Ishikawa (cell line): ENCODE measurements around the gene RASGRP1.

ENCODE experiments used
- CEBPB ChIP-seq: IDR thresholded peaks from 2 replicates; pipeline ENCODE4 v1.6.1; 2012
- CREB1 ChIP-seq: IDR thresholded peaks from 2 replicates; pipeline ENCODE4 v1.6.1; 2012; ENCODE audit warnings: low read depth
- EGR1 ChIP-seq: IDR thresholded peaks from 2 replicates; pipeline ENCODE4 v1.6.1; 2012
- EP300 ChIP-seq: IDR thresholded peaks from 2 replicates; pipeline ENCODE4 v1.6.1; 2012; ENCODE audit warnings: borderline replicate concordance
- FOXM1 ChIP-seq: IDR thresholded peaks from 2 replicates; pipeline ENCODE4 v1.6.1; 2012; ENCODE audit warnings: low read depth, borderline replicate concordance
- NFIC ChIP-seq: IDR thresholded peaks from 2 replicates; pipeline ENCODE4 v1.6.1; 2012
- RAD21 ChIP-seq: IDR thresholded peaks from 2 replicates; pipeline ENCODE4 v1.6.1; 2012; ENCODE audit warnings: low read depth
- REST ChIP-seq: IDR thresholded peaks from 2 replicates; pipeline ENCODE4 v1.6.1; 2012; ENCODE audit warnings: low read depth, mild to moderate bottlenecking
- TAF1 ChIP-seq: IDR thresholded peaks from 2 replicates; pipeline ENCODE4 v1.6.1; 2012; ENCODE audit warnings: low read depth, mild to moderate bottlenecking
- TCF12 ChIP-seq: IDR thresholded peaks from 2 replicates; pipeline ENCODE4 v1.6.1; 2012; ENCODE audit warnings: low read depth
- TEAD4 ChIP-seq: IDR thresholded peaks from 2 replicates; pipeline ENCODE4 v1.6.1; 2012
- USF1 ChIP-seq: IDR thresholded peaks from 2 replicates; pipeline ENCODE4 v1.6.1; 2012
- YY1 ChIP-seq: IDR thresholded peaks from 2 replicates; pipeline ENCODE4 v1.6.1; 2012; ENCODE audit warnings: low read depth
- ZBTB7A ChIP-seq: IDR thresholded peaks from 2 replicates; pipeline ENCODE4 v1.6.1; 2012; ENCODE audit warnings: low read depth
- TF ChIP-seq, protein P1 (sequence below): IDR thresholded peaks from 2 replicates; pipeline ENCODE4 v1.6.1; 2012

Gene RASGRP1

DNA sequence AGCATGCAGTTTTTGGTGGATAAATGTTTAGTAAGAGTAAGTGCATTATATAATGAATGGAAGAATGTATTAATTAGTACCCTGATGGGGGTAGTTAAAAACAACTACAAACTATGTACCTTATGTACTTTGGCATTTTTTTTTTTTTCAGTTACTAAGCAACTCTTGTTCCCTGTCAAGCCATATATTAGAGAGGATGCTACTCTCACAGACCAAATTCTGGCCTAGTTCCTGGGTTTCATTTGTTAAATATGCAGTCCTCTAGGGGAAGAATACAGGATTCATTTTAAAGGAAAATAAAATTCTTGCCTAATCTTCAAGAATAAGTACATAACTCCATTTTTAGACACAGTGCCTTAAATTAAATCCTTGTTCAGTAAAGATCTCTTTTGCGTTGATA lies 93.8 kb downstream of the RASGRP1 start:
- TF ChIP-seq EP300, result no peak
- TF ChIP-seq ZBTB7A, result no peak
- TF ChIP-seq FOXM1, result no peak
- no peak for TF ChIP-seq CEBPB
- no peak for TF ChIP-seq TCF12

DNA sequence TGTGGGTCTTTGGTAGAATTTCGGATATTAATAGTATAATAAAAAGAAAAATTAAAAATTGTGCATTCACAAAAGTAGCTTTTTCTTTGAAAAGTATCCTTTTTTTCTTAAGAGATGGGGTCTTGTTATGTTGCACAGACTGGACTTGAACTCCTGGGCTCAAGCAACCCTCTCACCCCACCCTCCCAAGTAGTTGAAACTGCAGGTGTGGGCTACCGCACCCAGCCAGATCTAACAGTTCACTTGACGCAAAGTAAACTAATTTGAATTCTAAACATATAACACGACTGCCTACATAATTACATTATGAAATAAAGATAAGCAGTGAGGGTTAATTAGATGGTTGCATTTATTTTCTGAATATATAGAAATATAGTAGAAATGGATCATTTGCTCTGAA lies 99.9 kb downstream of the RASGRP1 start:
- no peak for TF ChIP-seq TCF12
- TF ChIP-seq NFIC, result no peak
- TF ChIP-seq YY1, result no peak

DNA sequence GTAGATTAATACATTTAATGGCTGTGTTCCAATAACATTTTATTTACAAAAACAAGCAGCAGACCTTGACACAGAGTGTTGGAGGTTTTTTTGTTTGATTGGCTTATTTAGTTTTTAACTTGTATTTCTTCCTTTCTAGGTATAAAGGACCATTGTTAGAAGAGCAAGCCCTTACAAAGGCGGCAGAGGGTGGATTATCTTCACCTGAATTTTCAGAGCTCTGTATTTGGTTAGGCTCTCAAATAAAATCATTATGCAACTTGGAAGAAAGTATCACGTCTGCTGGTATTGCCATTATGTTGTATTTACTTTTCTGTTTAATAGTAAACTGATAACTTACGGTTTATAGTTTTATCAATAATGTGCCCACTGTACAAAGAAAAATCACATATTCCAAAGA lies 100.7 kb downstream of the RASGRP1 start:
- TF ChIP-seq, protein P1, sequence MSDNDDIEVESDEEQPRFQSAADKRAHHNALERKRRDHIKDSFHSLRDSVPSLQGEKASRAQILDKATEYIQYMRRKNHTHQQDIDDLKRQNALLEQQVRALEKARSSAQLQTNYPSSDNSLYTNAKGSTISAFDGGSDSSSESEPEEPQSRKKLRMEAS, result no peak
- no peak for TF ChIP-seq YY1
- TF ChIP-seq USF1, result no peak
- TF ChIP-seq FOXM1, result no peak
- TF ChIP-seq TAF1, result no peak
- no peak for TF ChIP-seq ZBTB7A
- TF ChIP-seq RAD21, result no peak
- TF ChIP-seq EP300, result no peak
- no peak for TF ChIP-seq EGR1
- TF ChIP-seq CEBPB, result no peak
- TF ChIP-seq REST, result no peak
- TF ChIP-seq TEAD4, result no peak
- no peak for TF ChIP-seq TCF12
- TF ChIP-seq NFIC, result no peak
- TF ChIP-seq CREB1, result no peak

- TF ChIP-seq FOXM1 (no peak), USF1 (no peak), NFIC (no peak), REST (no peak), TAF1 (no peak), CEBPB (no peak), TEAD4 (no peak)
- TF ChIP-seq, protein P1, result no peak
Observed at GRCh38 chr15:38461066-38461833, 103.4 kb downstream of the RASGRP1 start.

DNA sequence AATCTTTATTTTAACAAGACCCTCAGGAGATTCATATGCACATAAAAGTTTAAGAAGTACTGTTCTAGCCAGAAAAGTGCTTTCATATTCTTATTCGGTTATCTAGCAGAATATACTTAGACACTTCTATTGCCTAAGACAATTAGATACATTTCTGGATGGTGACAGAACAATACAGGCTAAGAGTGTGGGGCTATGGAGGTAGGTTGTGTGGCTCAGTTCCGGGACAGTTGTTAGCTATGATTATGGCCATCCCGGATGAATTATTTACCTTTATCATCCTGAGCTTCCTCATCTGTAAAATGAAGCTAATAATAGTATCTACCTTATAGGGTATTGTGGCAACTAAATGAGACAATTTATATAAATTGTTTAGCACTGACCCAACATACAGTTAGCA lies 104.1 kb downstream of the RASGRP1 start:
- TF ChIP-seq, protein P1, result no peak
- TF ChIP-seq TEAD4, result no peak
- no peak for TF ChIP-seq CEBPB
- no peak for TF ChIP-seq RAD21
- TF ChIP-seq USF1, result no peak
- TF ChIP-seq TCF12, result no peak
- no peak for TF ChIP-seq REST
- TF ChIP-seq CREB1, result no peak
- TF ChIP-seq ZBTB7A, result no peak
- no peak for TF ChIP-seq NFIC
- no peak for TF ChIP-seq TAF1
- TF ChIP-seq EP300, result no peak
- TF ChIP-seq EGR1, result no peak
- TF ChIP-seq YY1, result no peak
- no peak for TF ChIP-seq FOXM1
